RPMI7951 (cell line): ENCODE data around the gene PTPRF. TPM values are rescaled to one million over a fixed set of nuclear protein-coding genes. Genes with fewer than 3 reads are reported as not detected.
"Not testable (repeated sequence)": the region's sequence is repeated elsewhere in the genome, so short reads cannot be mapped to it uniquely, and the experiment has no call there.

ENCODE experiments used
- DNase-seq: peaks from one replicate; pipeline ENCODE4 v3.0.0-alpha.2; 2012; ENCODE audit warnings: low read depth
- total RNA-seq: library from RNA; depleted of rRNA; stranded (reverse); fragments of >200 nt; shearing (Covaris generic); gene quantifications from 2 replicates; pipeline ENCODE4 v1.2.3, GENCODE V29; 2014

PTPRF gene
- total RNA-seq, 1 experiment from 2014 or later, result 34.5 TPM

DNA sequence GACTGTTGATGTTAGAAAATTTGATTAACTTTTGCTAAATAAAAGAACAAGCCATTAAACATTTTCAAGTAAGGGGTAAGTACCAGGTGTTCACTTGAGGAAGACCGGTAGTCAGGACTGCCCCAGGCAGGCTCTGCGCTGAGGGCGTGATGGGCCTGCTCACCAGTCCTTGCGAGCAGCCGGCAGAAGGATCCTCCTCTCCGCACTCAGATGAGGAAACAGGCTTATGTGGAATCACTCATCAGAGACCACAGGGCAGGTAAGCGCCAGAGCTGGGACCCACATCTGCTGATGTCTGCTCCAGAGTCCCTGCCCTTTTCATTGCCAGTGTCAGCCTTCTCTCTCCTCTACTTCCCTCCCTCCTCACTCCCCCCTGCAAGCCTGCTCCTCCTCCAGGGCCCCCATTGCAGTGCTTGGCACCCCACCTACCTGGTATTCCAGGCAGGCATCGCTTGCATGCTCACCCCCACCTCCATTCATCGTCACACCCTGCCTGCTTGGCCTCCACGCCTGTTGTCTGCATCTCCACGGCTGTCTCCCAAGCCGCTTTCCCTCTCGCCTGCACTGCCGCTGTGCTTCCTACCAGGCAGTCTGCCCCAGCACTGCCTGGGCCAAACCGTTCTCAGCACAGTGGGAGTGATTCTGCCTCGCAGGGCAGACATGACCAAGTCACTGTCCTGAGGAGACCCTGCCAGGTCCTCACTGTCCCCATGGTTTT, 94.5 kb downstream of the PTPRF start:
- DNase-seq, result no peak

DNA sequence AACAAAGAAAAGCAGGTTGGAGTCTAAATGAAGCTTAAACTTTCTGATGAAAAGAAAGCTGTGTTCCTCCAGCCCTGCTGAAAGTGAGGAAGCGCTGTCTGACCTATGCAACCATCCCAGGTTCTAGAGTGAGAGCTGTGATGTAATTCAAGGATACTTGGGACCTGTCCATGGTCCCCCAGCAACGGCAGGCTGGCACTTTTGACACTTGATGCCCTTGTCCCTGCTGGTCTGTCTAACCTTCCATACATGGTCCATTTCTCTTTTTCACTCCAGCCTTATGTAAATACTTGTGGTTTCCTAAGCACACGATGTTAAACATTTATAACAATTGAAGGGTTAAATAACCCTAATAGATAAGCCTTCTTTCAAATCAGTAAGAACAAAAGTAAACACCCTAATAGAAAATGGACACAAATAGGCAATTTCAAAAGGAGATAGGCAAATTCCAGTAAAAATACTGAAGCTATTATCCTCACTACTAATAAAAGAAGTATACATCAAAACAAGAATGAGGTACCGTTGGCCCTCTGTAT, 101.5 kb downstream of the PTPRF start:
- no peak for DNase-seq

DNA sequence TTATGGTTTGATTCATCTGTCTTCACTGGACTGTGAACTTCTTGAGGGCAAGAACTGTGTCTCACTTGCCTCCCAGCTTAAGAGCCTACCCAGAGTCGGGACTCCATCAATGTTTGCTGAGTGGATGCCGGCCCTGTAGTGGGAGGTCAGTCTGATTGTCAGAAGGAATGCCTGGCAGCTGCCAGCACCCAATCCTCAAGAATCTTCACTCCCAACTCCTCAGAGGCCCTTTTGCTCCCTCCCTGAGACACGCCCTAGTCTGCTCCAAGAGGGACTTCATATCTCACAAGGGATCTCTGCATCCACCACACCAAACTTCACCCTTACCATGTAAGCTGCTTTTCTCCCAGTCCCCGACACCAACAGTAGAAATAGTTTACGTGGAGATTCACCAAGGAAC, 104.0 kb downstream of the PTPRF start:
- DNase-seq, result no peak

DNA sequence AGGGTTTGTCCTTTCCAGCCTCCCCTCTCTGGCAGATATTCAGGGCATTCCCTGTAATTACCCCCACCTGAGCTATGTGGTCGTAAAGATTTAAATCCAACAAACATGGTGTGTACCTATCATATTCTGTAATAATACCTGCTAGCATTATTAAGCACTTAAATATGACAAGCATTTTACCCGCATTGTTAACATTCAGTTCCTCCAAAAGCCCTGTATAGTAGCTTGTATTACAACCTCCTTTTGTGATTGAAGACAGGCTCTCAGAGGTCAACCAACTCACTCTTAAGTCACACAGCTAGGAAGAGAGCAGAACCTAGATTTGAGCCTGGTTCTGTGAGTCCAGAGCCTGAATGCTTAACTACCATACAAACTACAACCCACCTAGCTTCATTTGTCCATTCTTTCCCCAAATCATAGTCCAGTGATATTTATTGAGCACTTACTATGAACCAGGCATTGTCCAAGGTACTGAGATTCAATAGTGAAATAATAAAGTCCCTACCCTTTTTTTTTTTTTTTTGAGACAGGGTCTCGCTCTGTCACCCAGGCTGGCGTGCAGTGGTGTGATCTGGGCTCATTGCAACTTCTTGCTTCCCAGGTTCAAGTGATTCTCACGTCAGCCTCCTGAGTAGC, 105.4 kb downstream of the PTPRF start:
- DNase-seq, result no peak

DNA sequence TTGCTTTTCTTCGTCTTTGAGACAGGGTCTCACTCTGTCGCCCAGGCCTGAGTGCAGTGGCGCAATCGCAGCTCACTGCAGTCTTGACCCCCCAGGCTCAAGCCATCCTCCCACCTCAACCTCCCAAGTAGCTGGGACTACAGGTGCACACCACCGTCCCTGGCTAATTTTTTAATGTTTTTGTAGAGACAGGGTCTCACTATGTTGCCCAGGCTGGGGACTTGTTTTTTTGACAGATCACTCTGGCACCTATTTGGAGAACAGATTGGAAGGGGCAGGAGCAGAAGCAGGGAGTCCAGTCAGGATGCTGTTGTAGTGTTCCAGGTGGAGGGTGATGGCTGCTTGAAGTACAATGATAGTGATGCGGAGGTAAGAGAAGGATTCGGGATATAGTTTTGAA, 106.6 kb downstream of the PTPRF start:
- DNase-seq, result no peak

DNA sequence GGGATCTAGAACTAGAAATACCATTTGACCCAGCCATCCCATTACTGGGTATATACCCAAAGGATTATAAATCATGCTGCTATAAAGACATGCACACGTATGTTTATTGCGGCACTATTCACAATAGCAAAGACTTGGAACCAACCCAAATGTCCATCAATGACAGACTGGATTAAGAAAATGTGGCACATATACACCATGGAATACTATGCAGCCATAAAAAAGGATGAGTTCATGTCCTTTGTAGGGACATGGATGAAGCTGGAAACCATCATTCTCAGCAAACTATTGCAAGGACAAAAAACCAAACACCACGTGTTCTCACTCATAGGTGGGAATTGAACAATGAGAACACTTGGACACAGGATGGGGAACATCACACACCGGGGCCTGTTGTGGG, 107.7 kb downstream of the PTPRF start:
- DNase-seq, result not testable (repeated sequence)

DNA sequence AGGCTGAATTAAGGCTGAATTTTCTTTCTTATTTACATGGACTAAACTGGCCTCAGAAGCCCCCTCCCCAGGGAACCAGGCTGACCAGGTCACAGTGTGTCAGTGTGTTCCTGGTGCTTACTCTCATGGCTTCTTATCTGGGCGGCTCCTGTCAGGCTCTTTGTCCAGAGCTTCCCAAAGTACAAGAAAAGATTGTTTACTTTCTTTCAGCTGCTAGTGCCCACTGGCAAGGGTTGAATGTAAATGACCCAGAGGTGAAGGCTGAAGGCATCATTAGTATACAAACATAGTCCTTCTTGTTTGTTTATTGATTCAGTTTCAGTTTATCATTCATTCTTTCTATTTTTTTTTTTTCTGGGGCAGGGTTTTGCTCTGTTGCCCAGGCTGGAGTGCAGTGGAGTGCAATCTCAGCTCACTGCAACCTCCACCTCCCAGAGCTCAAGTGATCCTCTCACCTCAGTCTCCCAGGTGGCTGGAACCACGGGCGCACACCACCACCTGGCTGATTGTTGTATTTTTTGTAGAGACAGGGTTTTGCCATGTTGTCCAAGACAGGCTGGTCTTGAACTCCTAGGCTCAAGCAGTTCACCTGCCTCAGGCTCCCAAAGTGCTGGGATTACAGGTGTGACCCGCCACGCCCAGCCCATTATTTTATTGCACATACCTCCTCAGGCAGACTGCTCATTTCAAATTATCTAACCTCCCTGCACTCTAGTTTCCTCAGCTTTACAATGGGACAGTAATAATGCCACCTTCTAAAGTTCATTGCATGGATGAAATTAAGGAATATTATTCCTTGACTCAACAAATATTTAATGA, 109.5 kb downstream of the PTPRF start:
- DNase-seq, result no peak

DNA sequence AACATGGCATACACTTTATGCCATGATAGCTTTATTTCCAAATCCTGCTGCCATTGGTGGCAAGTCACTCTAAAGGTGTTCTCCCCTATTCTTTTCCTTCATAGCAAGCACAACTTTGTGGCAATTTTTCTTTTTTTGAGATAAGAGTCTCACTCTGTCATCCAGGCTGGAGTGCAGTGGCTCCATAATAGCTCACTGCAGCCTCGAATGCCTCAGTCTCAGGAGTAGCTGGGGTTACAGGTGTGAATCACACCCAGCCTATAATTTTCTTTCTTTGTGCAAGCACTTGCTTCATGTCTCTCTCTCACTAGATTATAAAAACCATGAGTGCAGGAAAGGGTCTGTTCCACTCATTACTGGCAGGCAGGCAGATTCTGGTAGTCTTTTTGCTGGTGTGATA, 113.9 kb downstream of the PTPRF start:
- DNase-seq, result no peak

DNA sequence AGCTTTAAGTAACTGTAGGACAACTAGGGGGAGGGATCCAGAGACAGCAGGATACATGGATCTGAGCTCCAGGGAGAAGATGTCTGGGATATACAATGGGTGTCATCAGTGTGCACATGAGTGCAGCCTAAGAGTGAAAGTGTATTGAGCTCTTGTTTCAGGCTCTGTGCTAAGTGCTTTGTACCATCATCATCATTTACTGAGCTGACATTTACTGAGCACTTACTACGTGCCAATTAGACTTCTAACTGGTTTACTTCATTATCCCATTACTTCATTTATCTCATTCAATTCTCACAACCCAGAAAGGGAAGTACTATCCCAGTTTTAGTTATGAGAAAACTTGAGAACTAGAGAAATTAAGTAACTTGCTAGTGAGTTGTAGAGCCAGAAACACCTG, 114.8 kb downstream of the PTPRF start:
- DNase-seq, result no peak

DNA sequence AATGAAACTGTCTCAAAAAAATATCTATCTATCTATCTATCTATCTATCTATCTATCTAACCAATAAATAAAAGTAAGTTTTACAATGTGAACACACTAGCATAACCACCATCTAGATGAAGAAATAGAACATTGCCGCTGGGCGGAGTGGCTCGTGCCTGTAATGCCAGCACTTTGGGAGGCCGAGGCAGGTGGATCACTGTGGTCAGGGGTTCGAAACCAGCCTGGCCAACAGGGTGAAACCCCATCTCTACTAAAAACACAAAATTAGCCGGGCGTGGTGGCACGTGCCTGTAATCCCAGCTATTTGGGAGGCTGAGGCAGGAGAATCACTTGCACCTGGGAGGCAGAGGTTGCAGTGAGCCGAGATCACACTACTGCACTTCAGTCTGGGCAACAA, 116.6 kb downstream of the PTPRF start:
- not testable (repeated sequence) for DNase-seq

DNA sequence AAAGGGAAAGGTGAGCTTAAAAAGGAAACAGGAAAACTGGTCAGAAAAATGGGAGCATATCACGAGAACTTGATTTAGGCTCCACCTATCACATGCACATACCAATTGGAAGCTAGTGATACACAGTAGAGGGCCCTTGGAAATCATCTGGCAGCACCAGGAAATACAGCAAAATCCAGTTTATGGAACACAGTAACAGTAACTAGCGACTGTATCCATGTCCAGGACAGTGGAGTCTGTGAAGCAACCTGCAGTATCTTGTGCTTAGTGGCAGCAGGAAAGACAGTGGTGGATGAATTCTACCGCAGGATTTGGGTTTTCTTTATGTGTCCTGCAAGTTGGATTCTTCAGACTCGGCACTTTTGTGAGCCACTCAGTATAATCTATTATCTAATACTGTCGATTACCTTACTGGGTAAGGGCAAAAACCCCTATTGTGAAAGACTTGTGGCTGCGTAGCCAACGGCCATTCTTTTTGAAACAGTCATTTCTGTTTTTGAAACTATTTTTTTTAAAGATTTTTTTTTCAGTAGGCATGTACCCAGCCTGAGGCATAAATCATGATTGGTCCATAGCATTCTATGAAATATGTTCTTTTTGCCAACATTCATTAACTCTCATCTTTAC, 117.7 kb downstream of the PTPRF start:
- DNase-seq, result peak; percentile 46

DNA sequence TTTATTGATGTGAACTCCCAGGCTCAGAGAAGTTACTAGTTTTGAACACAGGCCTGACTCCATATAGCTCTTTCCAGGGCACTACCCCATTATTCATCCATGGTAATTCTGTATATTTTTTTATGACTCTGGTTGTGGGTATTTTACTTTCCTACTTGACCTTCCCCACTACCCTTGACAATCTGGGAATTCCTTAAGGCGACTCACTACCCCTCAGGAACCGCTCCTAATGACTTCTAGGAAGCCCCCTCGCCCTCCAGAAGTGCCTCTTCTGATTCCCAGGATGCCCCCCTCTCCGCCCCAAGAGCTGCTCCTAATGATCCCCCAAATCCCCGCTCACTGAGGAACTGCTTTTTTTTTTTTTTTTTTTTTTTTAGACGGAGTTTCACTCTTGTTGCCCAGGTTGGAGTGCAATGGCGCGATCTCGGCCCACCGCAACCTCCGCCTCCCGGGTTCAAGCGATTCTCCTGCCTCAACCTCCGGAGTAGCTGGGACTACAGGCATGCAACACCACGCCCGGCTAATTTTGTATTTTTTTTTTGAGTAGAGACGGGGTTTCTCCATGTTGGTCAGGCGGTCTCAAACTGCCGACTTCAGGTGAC, 118.3 kb downstream of the PTPRF start:
- no peak for DNase-seq

DNA sequence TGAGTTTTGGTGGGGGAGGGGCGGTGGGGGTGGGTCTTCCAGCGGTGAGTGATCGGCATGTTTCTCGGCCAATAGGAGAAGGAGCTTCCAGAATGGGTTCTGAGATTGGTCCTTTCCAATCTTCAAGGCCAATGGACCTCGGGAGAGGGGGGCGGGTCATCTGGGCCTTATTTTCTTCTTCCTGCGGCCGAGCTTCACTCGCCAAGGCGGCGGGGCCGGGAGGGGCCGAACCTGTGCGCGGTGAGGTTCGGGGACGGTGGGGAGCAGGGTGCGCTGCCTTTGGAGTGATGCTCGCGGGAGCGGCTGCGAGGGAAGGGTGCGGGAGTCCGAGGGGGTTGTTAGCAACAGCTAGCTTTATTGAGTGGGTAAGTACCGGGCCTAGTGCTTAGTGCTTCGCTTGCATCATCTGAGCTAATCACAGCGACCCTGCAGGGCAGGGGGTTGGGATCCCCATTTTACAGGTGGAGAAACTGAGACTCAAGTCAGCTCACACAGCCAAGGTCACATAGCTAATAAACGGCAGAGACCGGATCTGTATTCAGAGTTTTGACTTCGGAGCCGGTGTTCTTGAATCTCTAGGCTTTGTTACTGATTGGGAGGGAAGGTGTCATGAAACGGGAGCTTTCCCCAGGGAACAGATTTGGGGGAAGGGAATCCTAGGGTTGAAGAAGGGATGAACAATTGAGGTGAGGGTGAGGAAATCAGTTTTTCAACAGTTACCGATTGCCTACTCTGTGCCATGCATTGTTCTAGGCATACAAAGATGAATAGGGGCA, 119.8 kb downstream of the PTPRF start:
- DNase-seq, result peak; percentile 98

DNA sequence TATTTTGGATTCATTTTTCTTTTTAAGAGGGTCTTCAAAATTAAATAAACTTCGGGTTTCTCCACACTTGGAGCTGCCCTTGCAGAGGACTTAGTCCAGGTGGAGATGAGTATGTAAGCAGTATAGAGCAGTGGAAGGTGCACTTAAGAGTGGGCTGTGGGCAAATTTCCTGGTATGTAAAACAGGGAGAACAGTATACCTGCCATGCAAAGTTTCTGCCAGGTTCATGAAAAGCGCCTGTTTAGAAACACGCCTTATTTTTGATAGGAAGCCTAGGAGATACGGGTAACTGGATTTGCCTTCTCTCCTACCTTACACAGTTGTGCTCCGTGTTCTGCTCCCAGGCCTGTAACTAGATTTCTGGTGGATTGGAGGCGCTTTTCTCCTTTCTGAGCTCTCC, 120.5 kb downstream of the PTPRF start:
- no peak for DNase-seq

DNA sequence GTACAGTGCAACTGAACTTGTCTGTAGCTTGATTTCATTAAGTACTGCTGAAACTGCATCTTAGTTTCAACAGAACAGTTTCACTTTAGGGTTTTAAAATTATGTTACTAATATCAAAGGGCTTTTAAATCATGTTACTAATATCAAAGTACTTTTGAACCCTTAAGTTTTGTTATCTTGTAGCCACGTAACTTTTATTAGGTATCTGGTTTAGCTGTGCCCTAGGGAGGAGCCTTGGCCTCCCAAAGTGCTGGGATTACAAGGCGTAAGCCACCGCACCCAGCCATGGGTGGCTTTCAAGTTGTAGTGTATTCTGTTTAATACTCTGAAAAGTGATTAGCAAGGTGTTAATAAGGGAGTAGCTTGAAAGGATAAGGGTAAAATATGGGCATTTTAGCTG, 121.2 kb downstream of the PTPRF start:
- DNase-seq, result no peak

DNA sequence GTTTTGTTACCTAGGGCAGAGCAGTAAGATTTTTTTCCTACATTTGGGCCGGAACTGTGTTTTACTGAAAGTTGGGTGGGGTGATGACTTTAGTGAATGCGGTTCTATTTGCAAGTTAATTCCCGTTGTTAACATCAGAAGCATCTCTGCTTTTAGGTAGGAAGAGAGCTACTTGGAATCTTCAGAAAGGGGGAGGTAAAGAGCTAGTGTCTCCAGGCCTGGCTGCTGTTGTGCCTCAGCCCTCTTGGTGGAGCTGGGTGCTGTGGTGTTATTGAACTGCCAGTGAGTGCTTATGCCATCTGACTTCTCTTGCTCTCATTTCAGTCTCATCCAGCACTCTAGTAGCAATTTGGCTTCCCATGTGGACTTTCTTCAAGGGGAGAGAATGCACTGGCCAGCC, 122.7 kb downstream of the PTPRF start:
- peak; percentile 38 for DNase-seq

DNA sequence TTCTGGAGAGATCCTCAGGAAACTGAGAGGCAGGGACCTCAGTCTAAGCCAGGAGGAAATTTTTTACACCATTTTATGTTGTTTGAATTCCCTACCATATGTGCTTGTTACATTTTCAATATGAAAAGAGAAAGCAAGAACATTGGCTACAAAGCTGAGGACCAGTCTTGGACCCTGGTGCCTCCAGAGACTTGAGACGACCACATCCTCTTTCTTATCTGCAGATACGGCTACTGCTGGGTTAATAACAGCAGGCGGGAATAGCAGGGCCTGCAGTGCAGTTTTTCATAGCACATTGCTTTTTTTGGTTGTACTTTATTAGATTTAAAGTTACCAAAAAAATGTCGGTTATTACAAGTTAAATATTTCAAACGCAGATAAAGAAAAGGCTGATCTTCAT, 123.2 kb downstream of the PTPRF start:
- no peak for DNase-seq

DNA sequence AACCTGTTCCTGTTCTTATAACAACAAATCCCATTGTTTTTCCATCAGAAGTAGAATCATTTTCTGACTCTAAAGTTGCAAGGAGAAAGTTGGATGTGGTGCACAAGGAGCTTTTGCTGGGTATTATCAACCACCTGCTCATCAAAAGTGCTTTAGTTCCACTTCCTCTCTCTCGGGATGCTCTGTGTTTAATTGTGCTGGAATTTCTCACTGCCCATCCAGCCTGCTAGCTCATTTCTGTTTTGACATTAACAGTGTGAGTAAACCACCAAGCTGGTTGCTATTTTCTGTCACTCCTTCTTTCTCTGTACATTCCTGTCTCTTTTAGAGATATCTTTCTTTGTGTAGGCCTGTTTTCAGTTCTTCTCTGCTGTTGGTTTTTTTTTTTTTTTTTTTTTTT, 125.3 kb downstream of the PTPRF start:
- DNase-seq, result no peak

DNA sequence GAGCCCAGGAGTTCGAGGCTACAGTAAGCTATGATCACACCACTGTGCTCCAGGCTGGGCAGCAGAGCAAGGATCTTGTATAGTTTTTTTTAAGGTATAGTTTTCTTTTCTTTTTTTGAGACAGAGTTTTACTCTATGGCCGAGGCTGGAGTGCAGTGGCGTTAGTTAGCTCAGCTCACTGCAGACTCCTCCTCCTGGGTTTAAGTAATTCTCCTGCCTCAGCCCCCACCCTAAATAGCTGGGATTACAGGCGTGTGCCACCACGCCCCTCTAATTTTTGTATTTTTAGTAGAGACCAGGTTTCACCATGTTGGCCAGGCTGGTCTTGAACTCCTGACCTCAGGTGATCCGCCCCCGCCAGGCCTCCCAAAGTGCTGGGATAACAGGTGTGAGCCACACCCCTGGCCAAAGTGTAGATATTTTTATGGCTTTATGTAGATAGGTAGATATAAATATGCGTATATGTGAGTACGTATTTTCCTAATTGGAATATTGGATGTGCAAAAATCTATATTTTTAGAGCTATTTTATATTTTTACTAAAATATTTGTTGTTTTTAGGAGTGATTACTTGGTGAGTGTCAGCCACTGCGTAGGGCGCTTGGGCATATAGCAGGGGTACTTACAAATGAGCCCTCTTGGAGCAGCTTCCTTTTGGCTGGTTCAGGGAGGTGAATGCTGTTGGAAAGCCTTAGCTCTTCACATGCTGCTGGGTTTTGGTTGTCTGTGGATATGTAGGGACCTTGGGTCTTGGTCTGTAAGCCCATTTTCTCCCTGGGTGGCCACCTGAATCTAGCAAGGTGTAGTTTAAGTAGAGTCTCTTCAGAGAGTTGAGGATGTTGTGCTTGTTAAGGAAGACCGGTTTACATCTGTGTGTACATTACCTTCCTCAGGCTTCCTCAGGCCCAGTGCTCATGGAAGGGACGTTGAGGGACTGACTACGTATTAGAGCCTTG, 128.8 kb downstream of the PTPRF start:
- DNase-seq, result no peak

DNA sequence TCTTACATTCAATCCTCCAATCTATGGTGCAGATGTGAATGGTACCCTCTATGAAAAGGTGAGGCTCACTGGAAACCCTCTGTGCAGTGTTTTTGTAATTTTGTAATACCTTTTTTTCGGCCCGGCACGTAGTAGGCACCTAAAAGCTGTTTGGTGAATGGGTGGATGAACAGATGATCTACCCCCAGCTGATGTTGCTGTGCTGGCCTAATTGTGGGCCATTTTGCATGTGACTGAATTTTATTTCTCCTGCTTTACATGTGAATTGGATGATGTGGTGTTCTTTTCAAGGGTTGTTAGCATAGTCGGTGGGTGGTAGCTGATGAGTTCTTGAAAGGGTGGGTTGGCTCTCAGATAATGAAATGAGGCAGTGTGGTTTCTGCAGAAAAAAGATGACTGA, 129.7 kb downstream of the PTPRF start:
- no peak for DNase-seq
